DMS114 treated with DMSO at 0.1 percent for 48 hours (cell line): Measurements from ENCODE around the gene C7.
A peak's percentile ranks its signal among the peaks of the same experiment; 100 is the strongest.
"Not testable (repeated sequence)": the region's sequence is repeated elsewhere in the genome, so short reads cannot be mapped to it uniquely, and the experiment has no call there.

Experiments used
- DNase-seq: peaks from one replicate; lab custom pipeline; 2025; ENCODE audit not compliant: unreplicated experiment; lab: John Stamatoyannopoulos, UW

Gene C7

DNA sequence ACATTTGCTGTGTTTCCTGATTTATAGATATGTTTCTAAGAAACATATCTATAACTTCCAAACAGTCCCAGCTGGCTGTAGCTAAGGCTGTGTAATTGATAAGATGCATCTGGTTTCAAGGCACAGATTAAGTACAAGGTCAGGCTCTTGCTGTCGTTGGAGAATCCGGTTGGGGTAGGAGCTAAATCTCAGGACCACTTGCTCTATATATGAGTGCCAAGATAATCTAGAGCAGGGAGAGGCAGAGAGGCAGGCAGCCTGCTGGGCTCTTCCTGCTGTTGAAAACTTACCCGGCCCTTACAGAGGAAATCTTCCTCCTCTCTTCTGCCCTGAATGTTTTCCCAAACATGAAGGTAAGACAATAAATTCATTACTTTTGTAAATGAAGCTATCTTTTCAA, at the start of gene C7:
TSS of gene C7 (plus strand) at position 234 of the 400 bp plus-strand sequence. CDS start at position 348, 114 bp downstream.
- no peak for DNase-seq

- DNase-seq: no peak
Measured at GRCh38 chr5:40860711-40861110, 48.6 kb upstream of the C7 start.

GRCh38 chr5:40865004-40865403, 44.3 kb upstream of the C7 start:
- not testable (repeated sequence) for DNase-seq

GRCh38 chr5:40866844-40867243, 42.5 kb upstream of the C7 start:
- no peak for DNase-seq

GRCh38 chr5:40869384-40869783, 39.9 kb upstream of the C7 start:
- no peak for DNase-seq

- DNase-seq: no peak
Measured at GRCh38 chr5:40871177-40871576, 38.1 kb upstream of the C7 start.

GRCh38 chr5:40872253-40872652, 37.0 kb upstream of the C7 start:
- DNase-seq: not testable (repeated sequence)

DNA sequence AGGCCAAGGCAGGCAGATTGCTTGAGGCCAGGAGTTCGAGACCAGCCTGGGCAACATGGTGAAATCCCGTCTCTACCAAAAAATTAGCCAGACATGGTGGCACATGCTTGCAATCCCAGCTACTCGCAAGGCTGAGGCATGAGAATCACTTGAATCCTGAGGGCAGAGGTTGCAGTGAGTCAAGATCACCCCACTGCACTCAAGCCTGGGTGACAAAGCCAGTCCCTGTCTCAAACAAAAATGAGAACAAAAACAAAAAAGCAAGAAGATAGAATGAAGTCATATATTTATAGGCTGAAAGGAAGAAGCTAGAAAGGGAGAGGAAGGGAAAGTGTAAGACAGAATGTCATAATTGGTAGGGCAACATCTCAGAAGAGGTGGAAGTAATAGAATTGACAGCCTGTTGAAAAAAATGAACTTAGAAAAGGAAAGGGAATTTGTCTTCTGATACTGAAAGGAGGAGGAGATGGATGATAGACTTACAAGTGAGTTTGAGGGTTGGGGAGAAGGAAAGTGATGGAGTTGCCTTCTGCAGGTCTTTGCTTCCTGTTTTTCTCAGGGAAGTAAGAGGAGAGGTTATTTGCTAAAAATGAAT, 35.9 kb upstream of the C7 start:
- no peak for DNase-seq

GRCh38 chr5:40875958-40876357, 33.3 kb upstream of the C7 start:
- no peak for DNase-seq

DNA sequence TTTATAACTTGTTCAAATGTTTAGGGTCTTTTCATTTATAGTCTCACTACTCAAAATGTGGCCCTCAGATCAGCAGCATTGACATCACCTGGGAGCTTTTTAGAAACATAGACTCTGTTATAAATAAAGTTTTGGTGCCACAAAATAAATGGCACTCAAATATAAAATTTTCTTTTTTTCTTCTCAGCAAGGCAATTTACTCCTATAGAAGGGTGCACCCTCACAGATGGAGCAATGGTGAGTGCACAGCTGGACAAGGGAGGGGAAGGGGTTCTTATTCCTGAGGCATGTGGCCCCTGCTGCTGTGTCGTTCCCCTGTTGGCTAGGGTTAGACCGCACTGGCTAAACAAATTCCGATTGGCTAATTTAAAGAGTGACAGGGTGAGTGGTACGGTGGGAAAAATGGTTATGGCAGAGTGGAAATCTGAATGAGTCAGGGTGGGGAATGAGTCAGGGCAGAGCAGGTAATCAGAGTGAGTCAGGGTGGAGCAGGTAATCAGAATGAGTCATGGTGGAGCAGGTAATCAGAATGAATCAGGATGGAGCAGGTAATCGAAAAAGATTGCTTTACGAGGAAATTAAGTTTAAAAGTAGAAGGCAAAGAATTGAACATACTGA, 31.8 kb upstream of the C7 start:
- DNase-seq: no peak

- DNase-seq: peak; percentile 63
Measured at GRCh38 chr5:40879163-40879942, 29.9 kb upstream of the C7 start.

GRCh38 chr5:40882291-40882690, 27.0 kb upstream of the C7 start:
- no peak for DNase-seq

GRCh38 chr5:40883051-40883450, 26.2 kb upstream of the C7 start:
- not testable (repeated sequence) for DNase-seq

DNA sequence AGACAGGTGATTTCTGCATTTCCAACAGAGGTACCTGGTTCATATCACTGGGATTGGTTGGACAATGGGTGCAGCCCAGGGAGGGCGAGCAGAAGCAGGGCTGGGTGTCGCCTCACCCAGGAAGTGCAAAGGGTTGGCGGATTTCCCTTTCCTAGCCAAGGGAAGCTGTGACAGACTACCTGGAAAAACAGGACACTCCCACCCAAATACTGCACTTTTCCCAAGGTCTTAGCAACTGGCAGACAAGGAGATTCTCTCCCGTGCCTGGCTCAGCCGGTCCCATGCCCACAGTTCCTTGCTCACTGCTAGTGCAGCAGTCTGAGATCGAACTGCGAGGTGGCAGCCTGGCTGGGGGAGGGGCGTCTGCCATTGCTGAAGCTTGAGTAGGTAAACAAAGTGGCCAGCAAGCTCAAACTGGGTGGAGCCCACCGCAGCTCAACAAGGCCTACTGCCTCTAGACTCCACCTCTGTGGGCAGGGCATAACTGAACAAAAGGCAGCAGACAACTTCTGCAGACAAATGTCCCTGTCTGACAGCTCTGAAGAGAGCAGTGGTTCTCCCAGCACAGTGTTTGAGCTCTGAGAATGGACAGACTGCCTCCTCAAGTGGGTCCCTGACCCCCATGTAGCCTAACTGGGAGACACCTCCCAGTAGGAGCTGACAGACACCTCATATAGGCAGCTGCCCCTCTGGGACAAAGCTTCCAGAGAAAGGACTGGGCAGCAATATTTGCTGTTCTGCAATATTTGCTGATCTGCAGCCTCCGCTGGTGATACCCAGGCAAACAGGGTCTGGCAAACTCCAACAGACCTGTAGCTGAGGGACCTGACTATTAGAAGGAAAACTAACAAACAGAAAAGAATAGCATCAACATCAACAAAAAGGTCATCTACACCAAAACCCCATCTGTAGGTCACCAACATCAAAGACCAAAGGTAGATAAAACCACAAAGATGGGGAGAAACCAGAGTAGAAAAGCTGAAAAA, 13.6 kb upstream of the C7 start:
- DNase-seq: not testable (repeated sequence)

GRCh38 chr5:40904205-40904993, 4.9 kb upstream of the C7 start:
- peak; percentile 49 for DNase-seq

DNA sequence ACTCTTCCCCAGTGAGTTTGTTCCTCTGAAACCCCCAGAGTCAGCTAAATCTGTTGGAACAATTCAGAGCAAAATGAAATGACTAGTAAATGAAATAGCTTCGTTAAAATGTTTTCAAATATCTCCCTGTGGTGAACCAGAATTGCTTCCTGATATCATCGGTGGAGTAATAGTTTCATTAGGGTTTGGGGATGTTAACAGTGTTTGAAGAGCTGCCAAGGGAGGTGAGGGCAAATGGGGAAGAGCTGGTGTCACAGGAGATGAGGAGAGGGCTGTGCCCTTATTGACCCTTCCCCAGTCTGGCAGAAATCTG, 4.3 kb upstream of the C7 start:
- no peak for DNase-seq

DNA sequence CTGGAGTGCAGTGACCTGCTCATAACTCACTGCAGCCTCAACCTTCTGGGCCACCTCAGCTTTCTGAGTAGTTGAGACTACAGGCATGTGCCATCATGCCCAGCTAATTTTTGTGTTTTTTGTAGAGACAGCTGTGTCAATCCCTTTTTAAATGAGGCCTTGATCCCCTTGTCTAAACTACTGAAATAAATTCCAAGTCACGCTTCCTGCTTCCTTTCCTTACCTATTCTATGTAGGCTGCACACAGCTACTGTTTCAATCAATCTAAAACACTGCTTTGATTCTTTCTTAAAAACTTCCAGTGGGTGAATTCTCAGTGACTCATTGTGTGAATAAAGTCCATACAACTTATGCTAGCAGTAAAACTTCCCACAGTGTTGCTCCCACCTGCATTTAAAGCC, 2.9 kb upstream of the C7 start:
- no peak for DNase-seq

- no peak for DNase-seq
Measured at GRCh38 chr5:40909723-40910122, 426 bp downstream of the C7 start.

GRCh38 chr5:40911266-40911665, 2.0 kb downstream of the C7 start:
- DNase-seq: no peak

GRCh38 chr5:40914835-40915234, 5.5 kb downstream of the C7 start:
- DNase-seq: no peak
